ENCODE results near the gene ASTN2. TPM values are rescaled to one million over a fixed set of nuclear protein-coding genes. Genes with fewer than 3 reads are reported as not detected.

The ASTN2 gene
- total RNA-seq, 1 donor from 2014 or later: 13.6 TPM

DNA sequence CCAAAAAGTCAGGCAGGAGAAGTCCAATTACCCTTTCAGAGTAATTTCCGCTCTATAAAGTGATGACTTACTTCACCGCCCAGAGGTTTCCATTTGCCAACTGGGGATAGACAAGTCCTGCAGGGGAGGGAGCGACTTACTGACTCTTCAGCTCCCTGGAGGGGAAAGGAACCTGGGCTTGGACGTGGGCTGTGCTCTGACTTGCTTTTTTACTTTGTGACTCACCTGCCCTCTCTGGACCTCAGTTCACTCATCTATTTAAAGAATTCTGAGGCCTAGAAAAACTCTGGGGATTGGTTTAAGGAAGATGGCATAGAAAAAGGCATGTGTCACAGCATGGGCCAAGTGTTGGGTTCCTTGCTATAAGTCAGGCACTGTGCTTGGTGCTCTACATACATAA, 908.2 kb downstream of the ASTN2 start:
- Histone ChIP-seq H3K4me2 (ENCODE audit: low read length) (no peak overlapping the region), H3K27me3 (ENCODE audit: insufficient read depth, low read length) (no peaks in the 10 kb centered on the region), H3K9me3 (ENCODE audit: insufficient read depth, low read depth, low read length) (no peaks in the 10 kb centered on the region), H2AFZ (ENCODE audit: low read depth, low read length) (no peak overlapping the region), H4K20me1 (ENCODE audit: insufficient read depth, low read length) (no peaks in the 10 kb centered on the region), H3K36me3 (ENCODE audit: insufficient read depth, low read length) (no peaks in the 10 kb centered on the region), H3K4me3 (ENCODE audit: insufficient read depth, low read depth, low read length) (no peak overlapping the region), H3K9ac (ENCODE audit: low read length) (no peak overlapping the region), H3K4me1 (ENCODE audit: insufficient read depth, low read length) (no peaks in the 10 kb centered on the region), H3K27ac (ENCODE audit: low read depth, low read length) (no peak overlapping the region), H3K79me2 (ENCODE audit: insufficient read depth, low read length) (no peaks in the 10 kb centered on the region)
- Mint-ChIP-seq H3K27ac (ENCODE audit: unreplicated experiment) (no peak overlapping the region), H3K4me1 (ENCODE audit: low read depth, unreplicated experiment) (peaks cover 8% of the 10 kb centered on the region), H3K9me3 (ENCODE audit: unreplicated experiment) (peaks cover 4% of the 10 kb centered on the region), H3K36me3 (ENCODE audit: low read depth, unreplicated experiment) (no peaks in the 10 kb centered on the region), H3K27me3 (ENCODE audit: low read depth, unreplicated experiment) (no peaks in the 10 kb centered on the region), H3K4me3 (ENCODE audit: unreplicated experiment) (no peak overlapping the region)
- no peak for FAIRE-seq
- peak; percentile 45 for DNase-seq (ENCODE audit: low read depth)
- TF ChIP-seq EZH2 (IDR thresholded peaks at IDR 0.05; ENCODE audit: insufficient read depth, low read length): no peak
- no peak for TF ChIP-seq CTCF (IDR thresholded peaks at IDR 0.05; ENCODE audit: insufficient read depth, low read depth, low read length)

DNA sequence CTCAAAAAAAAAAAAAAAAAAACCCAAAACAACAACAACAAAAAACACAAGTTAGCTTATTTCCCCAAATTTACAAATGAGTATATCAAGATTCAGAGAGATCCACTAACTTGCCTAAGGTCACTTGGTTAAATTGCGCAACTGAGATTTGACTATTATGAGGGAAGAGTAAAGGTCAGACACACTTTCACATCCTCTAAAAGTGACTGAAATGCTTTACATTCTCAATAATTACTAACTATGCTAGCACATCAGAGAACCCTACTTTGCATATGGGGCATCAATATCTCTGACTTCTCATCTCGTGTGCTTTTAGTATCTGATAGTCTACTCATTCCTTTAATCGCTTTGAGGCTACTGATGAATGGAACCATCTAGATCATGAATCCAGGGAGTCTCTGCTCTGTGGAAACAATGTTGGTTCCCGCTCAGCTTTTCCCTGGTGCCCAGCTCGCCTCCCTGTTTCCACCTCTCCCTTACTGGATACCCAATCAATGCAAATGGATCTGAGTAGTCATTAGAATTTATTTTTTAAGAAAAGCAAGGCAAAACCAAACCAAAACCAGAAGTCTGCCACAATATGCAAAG, 909.9 kb downstream of the ASTN2 start:
- DNase-seq (ENCODE audit: low read depth) (no peak), FAIRE-seq (no peak)
- Mint-ChIP-seq H3K27me3 (ENCODE audit: low read depth, unreplicated experiment) (no peaks in the 10 kb centered on the region), H3K9me3 (ENCODE audit: unreplicated experiment) (peaks cover 2% of the 10 kb centered on the region), H3K4me3 (ENCODE audit: unreplicated experiment) (no peak overlapping the region), H3K36me3 (ENCODE audit: low read depth, unreplicated experiment) (no peaks in the 10 kb centered on the region), H3K27ac (ENCODE audit: unreplicated experiment) (no peak overlapping the region), H3K4me1 (ENCODE audit: low read depth, unreplicated experiment) (peaks cover 17% of the 10 kb centered on the region)
- Histone ChIP-seq H3K4me2 (ENCODE audit: low read length) (no peak overlapping the region), H3K9ac (ENCODE audit: low read length) (no peak overlapping the region), H3K4me1 (ENCODE audit: insufficient read depth, low read length) (peaks cover 2% of the 10 kb centered on the region), H3K9me3 (ENCODE audit: insufficient read depth, low read depth, low read length) (no peaks in the 10 kb centered on the region), H3K4me3 (ENCODE audit: insufficient read depth, low read depth, low read length) (no peak overlapping the region), H2AFZ (ENCODE audit: low read depth, low read length) (no peak overlapping the region), H3K79me2 (ENCODE audit: insufficient read depth, low read length) (no peaks in the 10 kb centered on the region), H4K20me1 (ENCODE audit: insufficient read depth, low read length) (no peaks in the 10 kb centered on the region), H3K36me3 (ENCODE audit: insufficient read depth, low read length) (no peaks in the 10 kb centered on the region), H3K27me3 (ENCODE audit: insufficient read depth, low read length) (no peaks in the 10 kb centered on the region), H3K27ac (ENCODE audit: low read depth, low read length) (no peak overlapping the region)
- TF ChIP-seq CTCF (IDR thresholded peaks at IDR 0.05; ENCODE audit: insufficient read depth, low read depth, low read length): no peak
- TF ChIP-seq EZH2 (IDR thresholded peaks at IDR 0.05; ENCODE audit: insufficient read depth, low read length): no peak

DNA sequence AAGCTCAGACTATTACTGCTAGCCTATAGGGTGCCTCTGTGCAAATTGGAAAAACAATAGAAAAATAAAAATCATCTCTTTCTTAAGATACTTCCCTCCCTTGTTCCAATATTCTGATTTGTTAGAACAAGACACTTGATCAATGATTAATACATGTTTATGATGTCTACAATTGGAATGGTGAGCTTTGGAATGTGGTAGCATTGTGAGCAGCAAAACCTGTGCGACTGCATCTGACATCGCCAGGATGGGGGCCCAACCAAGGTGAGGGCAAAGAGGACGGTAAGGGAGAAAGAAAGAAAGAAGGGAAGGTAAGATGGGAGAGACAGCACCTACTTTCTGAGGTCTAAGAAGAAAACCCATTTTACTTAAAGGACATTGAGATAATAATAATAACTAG, 910.8 kb downstream of the ASTN2 start:
- Histone ChIP-seq H3K4me3 (ENCODE audit: insufficient read depth, low read depth, low read length) (no peak overlapping the region), H2AFZ (ENCODE audit: low read depth, low read length) (no peak overlapping the region), H3K27ac (ENCODE audit: low read depth, low read length) (no peak overlapping the region), H3K9ac (ENCODE audit: low read length) (no peak overlapping the region), H3K27me3 (ENCODE audit: insufficient read depth, low read length) (no peaks in the 10 kb centered on the region), H3K4me2 (ENCODE audit: low read length) (no peak overlapping the region), H4K20me1 (ENCODE audit: insufficient read depth, low read length) (no peaks in the 10 kb centered on the region), H3K9me3 (ENCODE audit: insufficient read depth, low read depth, low read length) (no peaks in the 10 kb centered on the region), H3K4me1 (ENCODE audit: insufficient read depth, low read length) (peaks cover 9% of the 10 kb centered on the region), H3K36me3 (ENCODE audit: insufficient read depth, low read length) (no peaks in the 10 kb centered on the region), H3K79me2 (ENCODE audit: insufficient read depth, low read length) (no peaks in the 10 kb centered on the region)
- Mint-ChIP-seq H3K4me3 (ENCODE audit: unreplicated experiment) (no peak overlapping the region), H3K27ac (ENCODE audit: unreplicated experiment) (no peak overlapping the region), H3K9me3 (ENCODE audit: unreplicated experiment) (peaks cover 2% of the 10 kb centered on the region), H3K27me3 (ENCODE audit: low read depth, unreplicated experiment) (no peaks in the 10 kb centered on the region), H3K4me1 (ENCODE audit: low read depth, unreplicated experiment) (peaks cover 23% of the 10 kb centered on the region), H3K36me3 (ENCODE audit: low read depth, unreplicated experiment) (no peaks in the 10 kb centered on the region)
- FAIRE-seq (no peak), DNase-seq (ENCODE audit: low read depth) (no peak)
- no peak for TF ChIP-seq CTCF (IDR thresholded peaks at IDR 0.05; ENCODE audit: insufficient read depth, low read depth, low read length)
- TF ChIP-seq EZH2 (IDR thresholded peaks at IDR 0.05; ENCODE audit: insufficient read depth, low read length): no peak
